HL-60 (cell line): ENCODE measurements around the gene OPRD1.

Experiments used
- DNase-seq, 2 experiments: peaks; one replicate each; pipeline ENCODE4 v3.0.0-alpha.2; 2010 to 2020; ENCODE audit warnings: low read depth in 1 of 2, low spot score in 1 of 2
- H3K27ac ChIP-seq: fragments of 250-450 bp; sonication (Bioruptor Pico); replicated peaks from 2 replicates; pipeline ENCODE4 v1.5.1; 2020; ENCODE audit warnings: mild to moderate bottlenecking, moderate library complexity
- H3K27me3 ChIP-seq: fragments of 250-450 bp; sonication (Bioruptor Pico); 2 replicates; pipeline ENCODE4 v1.5.1; 2021; ENCODE audit warnings: mild to moderate bottlenecking, moderate library complexity; ENCODE audit not compliant: insufficient read depth, poor library complexity, severe bottlenecking
- H3K4me3 ChIP-seq: replicated peaks from 2 replicates; pipeline ENCODE4 v1.5.1; 2011; ENCODE audit warnings: mild to moderate bottlenecking, control low read depth, low read length; ENCODE audit not compliant: insufficient read depth
- CTCF ChIP-seq: IDR thresholded peaks from one replicate; pipeline ENCODE4 v1.5.1; 2011; ENCODE audit warnings: low read length, control low read depth, inconsistent platforms; ENCODE audit not compliant: insufficient read depth
- GABPA ChIP-seq: IDR thresholded peaks from 2 replicates; pipeline ENCODE4 v1.6.1; 2012; ENCODE audit warnings: low read depth
- POLR2AphosphoS5 ChIP-seq: IDR thresholded peaks from 2 replicates; pipeline ENCODE4 v1.6.1; 2012; ENCODE audit warnings: low read depth
- REST ChIP-seq: IDR thresholded peaks from 2 replicates; pipeline ENCODE4 v1.6.1; 2012; ENCODE audit warnings: low read depth; ENCODE audit not compliant: insufficient replicate concordance
- SPI1 ChIP-seq: IDR thresholded peaks from 2 replicates; pipeline ENCODE4 v1.6.1; 2012; ENCODE audit warnings: low read depth, mild to moderate bottlenecking, borderline replicate concordance

The OPRD1 gene

GRCh38 chr1:28862571-28863403 lies 50.8 kb downstream of the OPRD1 start:
- no peak for DNase-seq
- H3K27ac ChIP-seq, result no peak overlapping the region
- no peak for TF ChIP-seq SPI1
- TF ChIP-seq GABPA, result no peak
- no peak for TF ChIP-seq POLR2AphosphoS5
- no peak for TF ChIP-seq CTCF
- TF ChIP-seq REST, result no peak
- no peak overlapping the region for H3K4me3 ChIP-seq
- no peaks in the 10 kb centered on the region for H3K27me3 ChIP-seq

GRCh38 chr1:28864695-28865094 lies 52.7 kb downstream of the OPRD1 start:
- Histone ChIP-seq H3K27ac (no peak overlapping the region), H3K4me3 (no peak overlapping the region), H3K27me3 (no peaks in the 10 kb centered on the region)
- TF ChIP-seq CTCF (no peak), GABPA (no peak), SPI1 (no peak), REST (no peak), POLR2AphosphoS5 (no peak)
- DNase-seq, result no peak

GRCh38 chr1:28865997-28866650 lies 54.2 kb downstream of the OPRD1 start:
- TF ChIP-seq GABPA (no peak), CTCF (no peak), SPI1 (peak; percentile 55)

More at GRCh38 chr1:28865997-28866650, 54.2 kb downstream of the OPRD1 start:
- DNase-seq, result no peak
- H3K4me3 ChIP-seq, result no peak overlapping the region
- no peak overlapping the region for H3K27ac ChIP-seq
- no peaks in the 10 kb centered on the region for H3K27me3 ChIP-seq
